Activated CD4-positive, alpha-beta T cell treated with anti-CD3 and anti-CD28 coated beads, Interleukin-2, amount 50 U/mL, for 48 hours (primary cell): ENCODE data around the gene SLC5A10.
"Not testable (repeated sequence)": the region's sequence is repeated elsewhere in the genome, so short reads cannot be mapped to it uniquely, and the experiment has no call there.

Experiments
- DNase-seq, 2 experiments: peaks; one replicate each; pipeline ENCODE4 v3.0.0-alpha.2; 2020

SLC5A10 gene

GRCh38 chr17:18948476-18949006, 3.4 kb upstream of the SLC5A10 start:
- DNase-seq, result no peak

- no peak for DNase-seq
Measured at GRCh38 chr17:18949566-18949965, 2.4 kb upstream of the SLC5A10 start.

GRCh38 chr17:18950346-18950745, 1.6 kb upstream of the SLC5A10 start:
- no peak for DNase-seq

GRCh38 chr17:18950944-18951905, 740 bp upstream of the SLC5A10 start:
- no peak for DNase-seq

- DNase-seq, result no peak
Measured at GRCh38 chr17:18953231-18953728, 1.3 kb downstream of the SLC5A10 start.

- DNase-seq, result no peak
Measured at GRCh38 chr17:18954321-18954720, 2.4 kb downstream of the SLC5A10 start.

- no peak for DNase-seq
Measured at GRCh38 chr17:18955009-18955408, 3.0 kb downstream of the SLC5A10 start.

GRCh38 chr17:18956021-18956420, 4.1 kb downstream of the SLC5A10 start:
- DNase-seq, result not testable (repeated sequence)

- no peak for DNase-seq
Measured at GRCh38 chr17:18956581-18956980, 4.6 kb downstream of the SLC5A10 start.

- no peak for DNase-seq
Measured at GRCh38 chr17:18957831-18958230, 5.9 kb downstream of the SLC5A10 start.

GRCh38 chr17:18958611-18959010, 6.6 kb downstream of the SLC5A10 start:
- no peak for DNase-seq

- DNase-seq, result no peak
Measured at GRCh38 chr17:18959071-18959844, 7.3 kb downstream of the SLC5A10 start.

- DNase-seq, result no peak
Measured at GRCh38 chr17:18959845-18960240, 7.9 kb downstream of the SLC5A10 start.

GRCh38 chr17:18960241-18960665, 8.3 kb downstream of the SLC5A10 start:
- DNase-seq, result no peak

- DNase-seq, result peak; percentile 89 to 92
Measured at GRCh38 chr17:18960803-18961511, 9.0 kb downstream of the SLC5A10 start.

- DNase-seq, result peak; percentile 23 to 37
Measured at GRCh38 chr17:18961634-18962493, 9.9 kb downstream of the SLC5A10 start.

- DNase-seq, result no peak
Measured at GRCh38 chr17:18962494-18962815, 10.5 kb downstream of the SLC5A10 start.

- no peak for DNase-seq
Measured at GRCh38 chr17:18963126-18964017, 11.4 kb downstream of the SLC5A10 start.

- no peak for DNase-seq
Measured at GRCh38 chr17:18964018-18964351, 12.0 kb downstream of the SLC5A10 start.

GRCh38 chr17:18964550-18964949, 12.6 kb downstream of the SLC5A10 start:
- no peak for DNase-seq
